Small intestine (tissue), 7 donors: Measurements from ENCODE around the gene FRMPD1. TPM values are rescaled to one million over a fixed set of nuclear protein-coding genes. Genes with fewer than 3 reads are reported as not detected.
A peak's percentile ranks its signal among the peaks of the same experiment; 100 is the strongest.

Experiments
- DNase-seq, 2 donors: peaks; one replicate each; pipeline versions ENCODE4 v3.0.0 to v3.0.0-alpha.2; 2013
- FAIRE-seq: peaks from 2 replicates; lab custom pipeline; 2012; peaks lifted over from hg19 to GRCh38; lab: Jason Lieb, UNC
- H3K27ac ChIP-seq, 3 donors: one replicate each; pipeline ENCODE4 v1.5.1; 2013; ENCODE audit warnings: low read length in 2 of 3, mild to moderate bottlenecking in 2 of 3, control low read depth in 1 of 3, inconsistent platforms in 1 of 3, low read depth in 1 of 3, moderate library complexity in 1 of 3
- H3K27me3 ChIP-seq, 3 donors: one replicate each; pipeline ENCODE4 v1.6.1; 2013; ENCODE audit warnings: low read length in 3 of 3, inconsistent platforms in 1 of 3; ENCODE audit not compliant: control insufficient read depth in 3 of 3, insufficient read depth in 3 of 3
- H3K36me3 ChIP-seq, 3 donors: one replicate each; pipeline ENCODE4 v1.6.1; 2013; ENCODE audit warnings: low read length in 3 of 3, inconsistent platforms in 1 of 3, low read depth in 1 of 3, mild to moderate bottlenecking in 1 of 3, moderate library complexity in 1 of 3; ENCODE audit not compliant: control insufficient read depth in 3 of 3, insufficient read depth in 2 of 3
- H3K4me1 ChIP-seq, 3 donors: one replicate each; pipeline ENCODE4 v1.6.1; 2013; ENCODE audit warnings: low read length in 2 of 3, inconsistent platforms in 1 of 3, low read depth in 1 of 3, mild to moderate bottlenecking in 1 of 3, moderate library complexity in 1 of 3; ENCODE audit not compliant: control insufficient read depth in 3 of 3, insufficient read depth in 2 of 3
- H3K4me3 ChIP-seq, 3 donors: one replicate each; pipeline ENCODE4 v1.5.1; 2013; ENCODE audit warnings: low read length in 3 of 3, control low read depth in 1 of 3, inconsistent platforms in 1 of 3, low read depth in 1 of 3, mild to moderate bottlenecking in 1 of 3, moderate library complexity in 1 of 3
- H3K9me3 ChIP-seq, 2 donors: one replicate each; pipeline ENCODE4 v1.6.1; 2013; ENCODE audit warnings: low read depth in 1 of 2, low read length in 1 of 2; ENCODE audit not compliant: control insufficient read depth in 2 of 2, insufficient read depth in 1 of 2
- WGBS, 3 donors: extraction: QIAGEN DNeasy Blood & Tissue Kit; methylation state at CpG; one replicate each; pipeline ENCODE4 v1.1.7; 2013; 5-methylcytosine and 5-hydroxymethylcytosine counted together
- polyA plus RNA-seq, 4 donors: library from polyadenylated mRNA; stranded (reverse) in 3 of 4; unstranded in 1 of 4; fragments of 200-250 nt in 3 of 4; fragments of 120-200 nt in 1 of 4; gene quantifications; one replicate each; pipeline versions ENCODE4 v1.2.1 to v1.2.3, GENCODE V29; 2013
- donor health status: healthy with polysubstance abuse.
- donor health status: control.
- donor health status: control.
- donor health status: Bipolar disorder and iron deficiency.
- donor health status: healthy.

Gene FRMPD1
- polyA plus RNA-seq, 4 donors, result 0.06 TPM; not detected in 2

- DNase-seq, result no peak
- Histone ChIP-seq H3K4me1 (no peaks in the 10 kb centered on the region), H3K27me3 (peaks cover 0 to 2% (median 0%) of the 10 kb centered on the region in 3 donors), H3K27ac (no peak overlapping the region), H3K4me3 (no peak overlapping the region), H3K36me3 (no peaks in the 10 kb centered on the region), H3K9me3 (no peaks in the 10 kb centered on the region)
- no peak for FAIRE-seq
- 74 to 82% (median 80%) methylated on average over 2 of the region's 2 CpGs for WGBS, 3 donors
Observed at GRCh38 chr9:37623267-37623666, 27.5 kb upstream of the FRMPD1 start.

GRCh38 chr9:37624073-37624472, 26.7 kb upstream of the FRMPD1 start:
- DNase-seq (no peak), FAIRE-seq (no peak)
- H3K36me3 ChIP-seq, result no peaks in the 10 kb centered on the region
- no peaks in the 10 kb centered on the region for H3K9me3 ChIP-seq
- peaks cover 0 to 2% (median 0%) of the 10 kb centered on the region in 3 donors for H3K27me3 ChIP-seq
- H3K4me1 ChIP-seq, result no peaks in the 10 kb centered on the region
- 76 to 88% (median 85%) methylated on average over 1 of the region's 1 CpG for WGBS, 3 donors
- H3K4me3 ChIP-seq, result no peak overlapping the region
- H3K27ac ChIP-seq, result no peak overlapping the region

DNA sequence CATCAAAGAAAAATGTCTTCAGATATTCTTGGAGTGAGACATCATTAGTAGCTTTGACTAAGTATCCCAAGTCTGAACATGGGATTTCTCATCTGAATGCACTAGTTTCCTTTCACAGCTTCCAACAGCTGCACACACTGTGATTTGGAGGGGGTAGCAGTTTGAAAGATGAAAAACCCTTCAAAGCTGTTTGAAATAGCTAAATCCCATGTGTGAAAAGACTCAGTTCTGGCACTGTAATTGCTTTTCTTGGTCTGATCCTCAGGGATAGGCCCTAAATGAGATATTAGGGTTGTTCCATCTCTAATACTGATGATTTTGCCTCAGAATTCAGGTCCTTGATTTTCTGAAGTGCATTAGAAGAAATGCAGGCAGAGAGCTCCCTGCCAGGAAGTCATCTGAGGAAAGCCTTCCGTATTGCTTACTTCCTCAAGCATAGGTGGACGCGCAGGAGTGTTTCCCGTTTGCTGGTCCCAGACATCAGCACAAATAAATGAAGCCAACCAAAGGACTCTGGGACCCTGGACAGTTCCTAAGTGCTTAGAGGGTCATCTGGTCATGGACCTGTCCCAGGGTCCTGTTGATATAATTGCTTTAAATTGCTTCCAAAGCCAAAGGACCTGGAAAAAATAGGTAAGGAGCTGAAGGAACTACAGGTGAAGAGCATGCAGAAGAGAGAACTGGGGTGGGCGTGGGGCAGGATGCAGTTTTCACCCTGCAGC, 25.6 kb upstream of the FRMPD1 start:
- Histone ChIP-seq H3K9me3 (no peaks in the 10 kb centered on the region), H3K27me3 (peaks cover 0 to 2% (median 0%) of the 10 kb centered on the region in 3 donors), H3K36me3 (no peaks in the 10 kb centered on the region), H3K4me1 (no peaks in the 10 kb centered on the region), H3K27ac (no peak overlapping the region), H3K4me3 (no peak overlapping the region)
- DNase-seq, result no peak
- no peak for FAIRE-seq
- whole genome bisulfite sequencing, 3 donors, result 77 to 95% (median 84%) methylated on average over 5 of the region's 5 CpGs

DNA sequence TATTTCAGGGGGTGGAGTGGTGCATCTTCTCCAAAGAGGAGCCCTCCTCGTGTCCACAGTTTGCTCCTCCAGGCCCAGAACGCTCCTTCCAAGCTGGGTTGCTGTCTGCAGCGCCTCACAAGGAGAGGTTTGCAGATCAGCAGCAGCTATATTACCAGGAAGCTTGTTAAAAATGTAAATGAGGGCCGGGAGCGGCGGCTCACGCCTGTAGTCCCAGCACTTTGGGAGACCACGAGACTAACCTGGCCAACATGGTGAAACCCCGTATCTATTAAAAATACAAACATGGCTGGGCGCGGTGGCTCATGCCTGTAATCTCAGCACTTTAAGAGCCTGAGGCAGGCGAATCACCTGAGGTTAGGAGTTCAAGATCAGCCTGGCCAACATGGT, 25.0 kb upstream of the FRMPD1 start:
- H3K4me3 ChIP-seq, result no peak overlapping the region
- no peaks in the 10 kb centered on the region for H3K9me3 ChIP-seq
- peaks cover 0 to 2% (median 0%) of the 10 kb centered on the region in 3 donors for H3K27me3 ChIP-seq
- H3K27ac ChIP-seq, result no peak overlapping the region
- FAIRE-seq (no peak), DNase-seq (no peak)
- WGBS, 3 donors, result 86 to 87% (median 86%) methylated on average over 12 of the region's 12 CpGs
- H3K4me1 ChIP-seq, result no peaks in the 10 kb centered on the region
- no peaks in the 10 kb centered on the region for H3K36me3 ChIP-seq

DNA sequence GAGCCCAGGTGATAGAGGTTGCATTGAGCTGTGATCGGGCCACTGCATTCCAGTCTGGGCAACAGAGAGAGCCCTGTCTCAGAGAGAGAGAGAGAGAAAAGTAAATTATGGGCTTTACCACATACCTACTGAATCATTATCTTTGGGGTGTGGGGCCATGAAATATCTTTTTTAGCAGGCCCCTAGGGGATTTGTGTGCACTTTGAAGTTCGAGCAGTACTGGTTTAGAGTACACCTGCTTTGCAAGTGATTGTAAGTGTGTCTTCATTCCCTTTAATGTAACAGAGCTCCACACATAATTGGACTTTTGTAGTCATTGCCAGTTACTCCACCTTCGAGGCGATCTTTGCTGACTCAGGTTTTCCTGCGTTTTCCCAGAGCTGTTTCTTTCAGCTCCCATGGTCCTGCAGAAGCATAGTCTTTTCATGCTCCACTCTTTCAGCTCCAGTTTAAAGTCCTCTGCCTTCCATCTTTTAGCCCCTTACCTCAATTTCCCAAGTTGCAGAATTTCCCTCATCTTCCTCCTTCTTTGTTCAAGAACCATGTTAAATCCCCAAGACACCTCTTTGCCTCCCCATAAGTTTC, 24.0 kb upstream of the FRMPD1 start:
- WGBS, 3 donors, result 25 to 56% (median 35%) methylated on average over 5 of the region's 5 CpGs
- no peaks in the 10 kb centered on the region for H3K36me3 ChIP-seq
- H3K27ac ChIP-seq, result no peak overlapping the region
- H3K27me3 ChIP-seq, result peaks cover 0 to 2% (median 0%) of the 10 kb centered on the region in 3 donors
- no peaks in the 10 kb centered on the region for H3K4me1 ChIP-seq
- no peaks in the 10 kb centered on the region for H3K9me3 ChIP-seq
- DNase-seq (peak in 1 of 2 donors; percentile 5), FAIRE-seq (no peak)
- no peak overlapping the region for H3K4me3 ChIP-seq

DNA sequence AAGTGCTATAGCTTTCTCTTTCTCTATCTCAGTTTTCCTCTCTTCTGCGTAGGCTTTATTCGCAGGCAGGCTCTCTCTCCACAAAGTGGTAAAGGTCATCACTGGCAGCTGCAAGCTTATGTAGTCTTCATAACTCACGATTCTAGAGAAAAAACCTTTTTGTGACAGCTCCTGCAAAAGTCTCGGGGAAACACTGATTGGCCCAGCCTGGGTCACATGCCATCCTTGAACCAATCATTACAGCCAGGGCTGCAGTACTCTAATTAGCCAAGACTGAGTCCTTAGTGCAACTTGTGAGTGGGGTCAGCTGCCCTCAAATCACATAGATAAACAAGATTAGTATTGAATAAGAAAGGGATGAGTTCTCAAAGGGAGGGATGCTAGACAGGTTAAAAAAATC, 18.3 kb upstream of the FRMPD1 start:
- DNase-seq (no peak), FAIRE-seq (no peak)
- WGBS, 3 donors, result 74 to 87% (median 85%) methylated on average over 4 of the region's 4 CpGs
- Histone ChIP-seq H3K9me3 (no peaks in the 10 kb centered on the region), H3K4me1 (no peaks in the 10 kb centered on the region), H3K36me3 (no peaks in the 10 kb centered on the region), H3K27ac (no peak overlapping the region), H3K4me3 (no peak overlapping the region), H3K27me3 (no peaks in the 10 kb centered on the region)

DNA sequence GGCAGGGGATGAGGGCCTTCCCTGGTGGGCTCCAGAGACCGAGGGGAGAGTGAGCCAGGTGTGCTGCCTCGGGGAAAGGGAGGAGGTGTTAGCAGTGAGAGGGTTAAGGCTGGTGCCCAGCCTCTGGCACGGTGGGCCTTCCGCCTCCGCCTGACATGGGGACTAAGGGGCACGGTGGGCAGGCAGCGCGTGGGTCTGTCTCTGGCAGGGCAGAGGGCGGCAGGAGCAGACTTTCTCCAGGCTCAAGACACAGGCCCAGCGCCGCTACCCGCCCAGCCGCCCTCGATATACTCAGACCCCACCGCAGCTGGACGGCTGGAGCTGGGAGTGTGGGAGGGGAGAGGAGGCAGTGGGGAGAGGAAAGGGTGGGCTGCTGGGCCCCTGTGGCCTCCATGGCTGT, 14.9 kb upstream of the FRMPD1 start:
- FAIRE-seq, result no peak
- 80 to 89% (median 86%) methylated on average over 16 of the region's 16 CpGs for WGBS, 3 donors
- Histone ChIP-seq H3K27ac (no peak overlapping the region), H3K4me3 (no peak overlapping the region), H3K4me1 (no peaks in the 10 kb centered on the region), H3K36me3 (no peaks in the 10 kb centered on the region), H3K9me3 (no peaks in the 10 kb centered on the region), H3K27me3 (peaks cover 0 to under 1% (median 0%) of the 10 kb centered on the region in 3 donors)
- DNase-seq, result no peak

DNA sequence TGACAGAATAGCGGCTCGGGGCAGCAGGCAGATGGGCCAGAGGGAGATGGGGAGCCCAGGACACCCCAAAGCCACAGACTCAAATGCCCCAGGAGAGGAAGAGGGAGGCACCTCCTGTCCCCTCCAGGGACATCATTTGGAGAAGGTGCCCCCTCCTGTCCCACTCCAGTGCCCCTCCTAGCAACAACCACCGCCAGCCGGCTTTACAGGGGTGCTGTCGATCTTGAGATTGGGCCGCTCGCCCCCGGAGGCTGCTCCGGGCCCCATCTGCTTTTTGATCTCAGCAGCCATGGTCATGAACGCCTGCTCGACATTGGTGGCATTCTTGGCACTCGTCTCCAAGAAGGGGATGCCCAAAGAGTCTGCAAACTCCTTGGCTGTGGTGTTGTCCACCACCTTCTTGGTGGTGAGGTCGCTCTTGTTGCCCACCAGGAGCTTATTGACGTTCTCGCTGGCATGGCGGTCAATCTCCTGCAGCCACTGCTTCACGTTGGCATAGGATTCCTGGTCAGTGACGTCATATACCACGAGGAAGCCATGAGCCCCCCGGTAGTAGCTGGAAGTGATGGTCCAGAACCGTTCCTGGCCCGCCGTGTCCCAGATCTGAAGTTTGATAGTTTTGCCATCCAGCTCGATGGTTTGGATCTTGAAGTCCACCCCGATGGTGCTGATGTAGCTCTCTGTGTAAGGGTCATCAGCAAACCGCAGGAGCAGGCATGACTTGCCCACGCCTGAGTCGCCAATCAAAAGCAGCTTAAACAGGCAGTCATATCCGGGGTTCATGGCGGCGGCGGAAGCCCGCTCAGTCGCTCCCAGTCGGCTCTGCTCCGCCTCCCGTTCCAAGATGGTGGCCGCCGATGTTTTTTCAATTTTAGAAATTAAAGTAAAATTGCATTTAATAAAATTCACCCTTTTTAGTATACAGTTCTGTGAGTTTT, 14.0 kb upstream of the FRMPD1 start:
- no peaks in the 10 kb centered on the region for H3K36me3 ChIP-seq
- no peak overlapping the region for H3K4me3 ChIP-seq
- peaks cover 0 to 8% (median 0%) of the 10 kb centered on the region in 3 donors for H3K27me3 ChIP-seq
- DNase-seq (no peak), FAIRE-seq (no peak)
- H3K4me1 ChIP-seq, result no peaks in the 10 kb centered on the region
- H3K9me3 ChIP-seq, result no peaks in the 10 kb centered on the region
- WGBS, 3 donors, result 91 to 94% (median 93%) methylated on average over 39 of the region's 39 CpGs
- H3K27ac ChIP-seq, result no peak overlapping the region
